OCI-LY1 (cell line): ENCODE results near the gene CASP3.

Experiments used
- H2AFZ ChIP-seq: fragments of 200-600 bp; sonication (generic), shearing (Covaris generic); 2 replicates; pipeline ENCODE4 v1.6.0; 2014; ENCODE audit warnings: antibody characterized with exemption, mild to moderate bottlenecking, low read length
- H3F3A ChIP-seq: fragments of 200-600 bp; sonication (generic), shearing (Covaris generic); 2 replicates; pipeline ENCODE4 v1.6.0; 2014; ENCODE audit warnings: mild to moderate bottlenecking, antibody characterized with exemption, low read length, moderate library complexity; ENCODE audit not compliant: insufficient read depth
- H3K27ac ChIP-seq: fragments of 200-600 bp; sonication (generic); 2 replicates; pipeline ENCODE4 v1.5.1; 2014; ENCODE audit warnings: low read length, mixed run types, mild to moderate bottlenecking, low read depth; ENCODE audit not compliant: poor library complexity, severe bottlenecking
- H3K27me3 ChIP-seq: fragments of 200-600 bp; sonication (generic); 2 replicates; pipeline ENCODE4 v1.6.0; 2014; ENCODE audit warnings: antibody characterized with exemption, mild to moderate bottlenecking, low read length, moderate library complexity; ENCODE audit not compliant: insufficient read depth
- H3K36me3 ChIP-seq: fragments of 200-600 bp; sonication (generic); 2 replicates; pipeline ENCODE4 v1.6.1; 2014; ENCODE audit warnings: mild to moderate bottlenecking, antibody characterized with exemption, low read length, moderate library complexity, mixed read lengths; ENCODE audit not compliant: insufficient read depth
- H3K4me1 ChIP-seq: fragments of 200-600 bp; sonication (generic); 2 replicates; pipeline ENCODE4 v1.5.1; 2014; ENCODE audit warnings: mild to moderate bottlenecking, low read length, moderate library complexity; ENCODE audit not compliant: insufficient read depth, severe bottlenecking
- H3K4me2 ChIP-seq: fragments of 200-600 bp; sonication (generic), shearing (Covaris generic); 2 replicates; pipeline ENCODE4 v1.6.1; 2014; ENCODE audit warnings: low read length
- H3K4me3 ChIP-seq: fragments of 200-600 bp; sonication (generic); 2 replicates; pipeline ENCODE4 v1.5.1; 2014; ENCODE audit warnings: low read length, low read depth, mild to moderate bottlenecking, mixed read lengths; ENCODE audit not compliant: poor library complexity, severe bottlenecking
- H3K79me2 ChIP-seq: fragments of 200-600 bp; shearing (Covaris generic); 2 replicates; pipeline ENCODE4 v1.6.1; 2016; ENCODE audit warnings: mixed run types, low read length, mixed read lengths; ENCODE audit not compliant: insufficient read depth
- H3K9ac ChIP-seq: fragments of 200-600 bp; sonication (generic), shearing (Covaris generic); 2 replicates; pipeline ENCODE4 v1.6.1; 2014; ENCODE audit warnings: mild to moderate bottlenecking, low read length, mixed read lengths
- H3K9me2 ChIP-seq: fragments of 200-600 bp; sonication (generic), shearing (Covaris generic); 2 replicates; pipeline ENCODE4 v1.6.1; 2014; ENCODE audit warnings: low read depth, mild to moderate bottlenecking, low read length, mixed read lengths
- H3K9me3 ChIP-seq: fragments of 200-600 bp; shearing (Covaris generic); 2 replicates; pipeline ENCODE4 v1.6.1; 2014; ENCODE audit warnings: low read length, mixed read lengths
- H4K20me1 ChIP-seq: fragments of 200-600 bp; sonication (generic), shearing (Covaris generic); 2 replicates; pipeline ENCODE4 v1.6.0; 2016; ENCODE audit warnings: mild to moderate bottlenecking, low read length; ENCODE audit not compliant: insufficient read depth
- CTCF ChIP-seq: fragments of 200-600 bp; sonication (generic), shearing (Covaris generic); IDR thresholded peaks from 2 replicates; pipeline ENCODE4 v1.5.1; 2017; ENCODE audit warnings: mild to moderate bottlenecking, antibody characterized with exemption, low read length, moderate library complexity, mixed read lengths
- EZH2 ChIP-seq: fragments of 200-600 bp; sonication (generic), shearing (Covaris generic); IDR thresholded peaks from 2 replicates; pipeline ENCODE4 v1.8.0; 2017; ENCODE audit warnings: borderline replicate concordance, mixed run types, mild to moderate bottlenecking, antibody characterized with exemption, low read length, moderate library complexity, mixed read lengths

CASP3 gene

GRCh38 chr4:184641022-184641421 is 8.2 kb downstream of the CASP3 start:
- Histone ChIP-seq H3K4me1 (peaks cover 21% of the 10 kb centered on the region), H2AFZ (no peak overlapping the region), H3F3A (no peaks in the 10 kb centered on the region), H3K9ac (no peak overlapping the region), H3K4me3 (no peak overlapping the region), H3K79me2 (peaks cover 53% of the 10 kb centered on the region), H4K20me1 (no peaks in the 10 kb centered on the region), H3K27ac (no peak overlapping the region), H3K27me3 (no peaks in the 10 kb centered on the region), H3K4me2 (no peak overlapping the region), H3K9me3 (no peaks in the 10 kb centered on the region), H3K36me3 (peaks cover 80% of the 10 kb centered on the region), H3K9me2 (no peaks in the 10 kb centered on the region)
- TF ChIP-seq CTCF, result no peak
- TF ChIP-seq EZH2, result no peak

- Histone ChIP-seq H3K79me2 (peaks cover 27% of the 10 kb centered on the region), H3K4me3 (no peak overlapping the region), H3K36me3 (peaks cover 89% of the 10 kb centered on the region), H3K27ac (no peak overlapping the region), H3K9me2 (no peaks in the 10 kb centered on the region), H3K4me1 (peaks cover 8% of the 10 kb centered on the region), H3F3A (no peaks in the 10 kb centered on the region), H3K9ac (no peak overlapping the region), H3K4me2 (no peak overlapping the region), H2AFZ (no peak overlapping the region), H3K9me3 (no peaks in the 10 kb centered on the region), H4K20me1 (no peaks in the 10 kb centered on the region), H3K27me3 (no peaks in the 10 kb centered on the region)
- TF ChIP-seq CTCF, result no peak
- TF ChIP-seq EZH2, result no peak
Measured at GRCh38 chr4:184636897-184637296, 12.3 kb downstream of the CASP3 start.

GRCh38 chr4:184636144-184636543 is 13.1 kb downstream of the CASP3 start:
- Histone ChIP-seq H2AFZ (no peak overlapping the region), H3K4me3 (no peak overlapping the region), H3K36me3 (peaks cover 87% of the 10 kb centered on the region), H3K9ac (no peak overlapping the region), H3K4me1 (peaks cover 4% of the 10 kb centered on the region), H3K9me2 (no peaks in the 10 kb centered on the region), H3K4me2 (no peak overlapping the region), H3K79me2 (peaks cover 22% of the 10 kb centered on the region), H3F3A (no peaks in the 10 kb centered on the region), H3K9me3 (no peaks in the 10 kb centered on the region), H4K20me1 (no peaks in the 10 kb centered on the region), H3K27ac (no peak overlapping the region), H3K27me3 (no peaks in the 10 kb centered on the region)
- no peak for TF ChIP-seq CTCF
- no peak for TF ChIP-seq EZH2
